ENCODE results near the gene FHAD1. TPM values are rescaled to one million over a fixed set of nuclear protein-coding genes. Genes with fewer than 3 reads are reported as not detected.

FHAD1 gene
- total and polyA plus RNA-seq, 9 of the 15 experiments (the other 6 are each of a cell fraction or from before 2014, with no cell fraction given): 0.32 to 2.1 (median 1.5) TPM; not detected in 1

- 0 out of 4 replicates have a peak, but pooled peaks of 1 of the 2 experiments have one; percentile 48 for TF ChIP-seq ZMIZ1 (IDR thresholded peaks at IDR 0.05; ENCODE audit: low read depth in 2 of 2, low read length in 2 of 2)
- TF ChIP-seq SMARCC2 (IDR thresholded peaks at IDR 0.05; ENCODE audit: low read depth): no peak
- no peak for TF ChIP-seq MYNN (IDR thresholded peaks at IDR 0.05)
- TF ChIP-seq MYNN (CRISPR knock-in tag; IDR thresholded peaks at IDR 0.05): no peak
- TF ChIP-seq CGGBP1 (CRISPR knock-in tag; IDR thresholded peaks at IDR 0.05): no peak
- TF ChIP-seq SMARCE1 (IDR thresholded peaks at IDR 0.05): no peak
- no peak for TF ChIP-seq HNRNPL (IDR thresholded peaks at IDR 0.05; ENCODE audit: low read depth, low read length)
- TF ChIP-seq ZNF639 (CRISPR knock-in tag; conservative IDR thresholded peaks at IDR 0.05 in 1 of 2, IDR thresholded peaks at IDR 0.05 in 1 of 2): 0 out of 4 replicates have a peak, but pooled peaks of 1 of the 2 experiments have one; percentile 47
- TF ChIP-seq ZBTB5 (IDR thresholded peaks at IDR 0.05): no peak
- TF ChIP-seq ATF3 (IDR thresholded peaks at IDR 0.05): peak; percentile 16; the same call in 1 of the 2 replicates
- no peak for TF ChIP-seq ATF3 (CRISPR knock-in tag; conservative IDR thresholded peaks at IDR 0.05)
- TF ChIP-seq POLR2AphosphoS5 (IDR thresholded peaks at IDR 0.05; ENCODE audit: control insufficient read depth, insufficient read depth, low read depth, low read length): peak; percentile 84
- TF ChIP-seq RBM22 (IDR thresholded peaks at IDR 0.05; ENCODE audit: low read depth, low read length, poor library complexity, severe bottlenecking): no peak
- TF ChIP-seq CBFA2T3 (IDR thresholded peaks at IDR 0.05): peak; percentile 94
- TF ChIP-seq HNRNPLL (IDR thresholded peaks at IDR 0.05; ENCODE audit: low read depth, low read length, poor library complexity, severe bottlenecking): no peak
- TF ChIP-seq BHLHE40 (IDR thresholded peaks at IDR 0.05; ENCODE audit: low read length): peak; percentile 26; the same call in 1 of the 2 replicates
Observed at GRCh38 chr1:15322648-15323350, 75.8 kb downstream of the FHAD1 start (continued).

Data from K562 (cell line).